ENCODE results near the gene GALNT2. TPM values are rescaled to one million over a fixed set of nuclear protein-coding genes. Genes with fewer than 3 reads are reported as not detected.
A peak's percentile ranks its signal among the peaks of the same experiment; 100 is the strongest.

Gene GALNT2
- total and polyA plus RNA-seq, 2 of the 13 experiments (the other 11 are each of a cell fraction or from before 2014, with no cell fraction given) = 39.3 to 39.6 TPM

GRCh38 chr1:230124186-230125128 lies 57.4 kb downstream of the GALNT2 start:
- H4K20me1 ChIP-seq (ENCODE audit: insufficient read depth, low read length) = no peaks in the 10 kb centered on the region
- no peaks in the 10 kb centered on the region for H3K9me3 ChIP-seq (ENCODE audit: low read length)
- H3K4me3 ChIP-seq (replicated peaks in 1 of 3; ENCODE audit: insufficient read depth in 1 of 3, low read depth in 2 of 3, low read length in 3 of 3) = no peak overlapping the region
- CTCF ChIA-PET (ENCODE audit: low intra/inter-chr PET ratio, low total read pairs) = no interaction called here
- no TSS peak for BruUV-seq (replicated peaks)
- peak overlapping the region; percentile 36 for H3K4me2 ChIP-seq (ENCODE audit: low read depth, low read length)
- no peak for TF ChIP-seq ZNF496 (CRISPR knock-in tag; IDR thresholded peaks at IDR 0.05; ENCODE audit: insufficient replicate concordance)
- TF ChIP-seq, protein P1, sequence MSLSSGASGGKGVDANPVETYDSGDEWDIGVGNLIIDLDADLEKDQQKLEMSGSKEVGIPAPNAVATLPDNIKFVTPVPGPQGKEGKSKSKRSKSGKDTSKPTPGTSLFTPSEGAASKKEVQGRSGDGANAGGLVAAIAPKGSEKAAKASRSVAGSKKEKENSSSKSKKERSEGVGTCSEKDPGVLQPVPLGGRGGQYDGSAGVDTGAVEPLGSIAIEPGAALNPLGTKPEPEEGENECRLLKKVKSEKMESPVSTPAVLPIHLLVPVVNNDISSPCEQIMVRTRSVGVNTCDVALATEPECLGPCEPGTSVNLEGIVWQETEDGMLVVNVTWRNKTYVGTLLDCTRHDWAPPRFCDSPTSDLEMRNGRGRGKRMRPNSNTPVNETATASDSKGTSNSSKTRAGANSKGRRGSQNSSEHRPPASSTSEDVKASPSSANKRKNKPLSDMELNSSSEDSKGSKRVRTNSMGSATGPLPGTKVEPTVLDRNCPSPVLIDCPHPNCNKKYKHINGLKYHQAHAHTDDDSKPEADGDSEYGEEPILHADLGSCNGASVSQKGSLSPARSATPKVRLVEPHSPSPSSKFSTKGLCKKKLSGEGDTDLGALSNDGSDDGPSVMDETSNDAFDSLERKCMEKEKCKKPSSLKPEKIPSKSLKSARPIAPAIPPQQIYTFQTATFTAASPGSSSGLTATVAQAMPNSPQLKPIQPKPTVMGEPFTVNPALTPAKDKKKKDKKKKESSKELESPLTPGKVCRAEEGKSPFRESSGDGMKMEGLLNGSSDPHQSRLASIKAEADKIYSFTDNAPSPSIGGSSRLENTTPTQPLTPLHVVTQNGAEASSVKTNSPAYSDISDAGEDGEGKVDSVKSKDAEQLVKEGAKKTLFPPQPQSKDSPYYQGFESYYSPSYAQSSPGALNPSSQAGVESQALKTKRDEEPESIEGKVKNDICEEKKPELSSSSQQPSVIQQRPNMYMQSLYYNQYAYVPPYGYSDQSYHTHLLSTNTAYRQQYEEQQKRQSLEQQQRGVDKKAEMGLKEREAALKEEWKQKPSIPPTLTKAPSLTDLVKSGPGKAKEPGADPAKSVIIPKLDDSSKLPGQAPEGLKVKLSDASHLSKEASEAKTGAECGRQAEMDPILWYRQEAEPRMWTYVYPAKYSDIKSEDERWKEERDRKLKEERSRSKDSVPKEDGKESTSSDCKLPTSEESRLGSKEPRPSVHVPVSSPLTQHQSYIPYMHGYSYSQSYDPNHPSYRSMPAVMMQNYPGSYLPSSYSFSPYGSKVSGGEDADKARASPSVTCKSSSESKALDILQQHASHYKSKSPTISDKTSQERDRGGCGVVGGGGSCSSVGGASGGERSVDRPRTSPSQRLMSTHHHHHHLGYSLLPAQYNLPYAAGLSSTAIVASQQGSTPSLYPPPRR (CRISPR knock-in tag; IDR thresholded peaks at IDR 0.05; ENCODE audit: borderline replicate concordance) = no peak
- peak; percentile 4; the same call in 1 of the 2 replicates for TF ChIP-seq RARA (CRISPR knock-in tag; IDR thresholded peaks at IDR 0.05)
- TF ChIP-seq NCOR1 (IDR thresholded peaks at IDR 0.05; ENCODE audit: borderline replicate concordance, low read length) = 0 out of 2 replicates have a peak, but pooled peaks have one; percentile 46
- TF ChIP-seq, protein P2, sequence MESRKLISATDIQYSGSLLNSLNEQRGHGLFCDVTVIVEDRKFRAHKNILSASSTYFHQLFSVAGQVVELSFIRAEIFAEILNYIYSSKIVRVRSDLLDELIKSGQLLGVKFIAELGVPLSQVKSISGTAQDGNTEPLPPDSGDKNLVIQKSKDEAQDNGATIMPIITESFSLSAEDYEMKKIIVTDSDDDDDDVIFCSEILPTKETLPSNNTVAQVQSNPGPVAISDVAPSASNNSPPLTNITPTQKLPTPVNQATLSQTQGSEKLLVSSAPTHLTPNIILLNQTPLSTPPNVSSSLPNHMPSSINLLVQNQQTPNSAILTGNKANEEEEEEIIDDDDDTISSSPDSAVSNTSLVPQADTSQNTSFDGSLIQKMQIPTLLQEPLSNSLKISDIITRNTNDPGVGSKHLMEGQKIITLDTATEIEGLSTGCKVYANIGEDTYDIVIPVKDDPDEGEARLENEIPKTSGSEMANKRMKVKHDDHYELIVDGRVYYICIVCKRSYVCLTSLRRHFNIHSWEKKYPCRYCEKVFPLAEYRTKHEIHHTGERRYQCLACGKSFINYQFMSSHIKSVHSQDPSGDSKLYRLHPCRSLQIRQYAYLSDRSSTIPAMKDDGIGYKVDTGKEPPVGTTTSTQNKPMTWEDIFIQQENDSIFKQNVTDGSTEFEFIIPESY (CRISPR knock-in tag; IDR thresholded peaks at IDR 0.05) = peak; percentile 65; the same call in 1 of the 2 replicates
- peak; percentile 40 for TF ChIP-seq PBX2 (CRISPR knock-in tag; IDR thresholded peaks at IDR 0.05)
- 0 out of 2 replicates have a peak, but pooled peaks have one; percentile 1 for TF ChIP-seq HMG20A (CRISPR knock-in tag; IDR thresholded peaks at IDR 0.05; ENCODE audit: borderline replicate concordance)
- TF ChIP-seq CEBPB (IDR thresholded peaks at IDR 0.05; ENCODE audit: borderline replicate concordance, low read depth, low read length) = peak; percentile 78
- no peak for TF ChIP-seq NR2C2 (CRISPR knock-in tag; IDR thresholded peaks at IDR 0.05; ENCODE audit: borderline replicate concordance)
- no peak for TF ChIP-seq SOX6 (IDR thresholded peaks at IDR 0.05)
- 0 out of 2 replicates have a peak, but pooled peaks have one; percentile 28 for TF ChIP-seq SOX6 (CRISPR knock-in tag; IDR thresholded peaks at IDR 0.05)
- peak; percentile 7; the same call in 1 of the 2 replicates for TF ChIP-seq HNF4A (CRISPR knock-in tag; IDR thresholded peaks at IDR 0.05)
- TF ChIP-seq ZNF317 (CRISPR knock-in tag; IDR thresholded peaks at IDR 0.05) = peak; percentile 95; the same call in 1 of the 2 replicates
- 96% methylated on average over 8 of the region's 9 CpGs for WGBS (ENCODE audit: low lambda C conversion rate)
- H3K27ac ChIP-seq (ENCODE audit: extremely low read length, insufficient read depth, low read length) = peak overlapping the region; percentile 48
- no peak overlapping the region for H3K9ac ChIP-seq (ENCODE audit: insufficient read depth, low read depth, low read length)
- H2AFZ ChIP-seq (ENCODE audit: low read length) = no peak overlapping the region
- H3K79me2 ChIP-seq (ENCODE audit: insufficient read depth, low read length) = peaks cover 43% of the 10 kb centered on the region
- intact Hi-C loops (cut with micrococcal nuclease; ENCODE audit: unreplicated experiment) = loop anchor here (5.0 kb wide), 1 partner anchor 57 kb away; the partner anchor contains the start of gene GALNT2
- H3K36me3 ChIP-seq (replicated peaks in 1 of 2; ENCODE audit: control insufficient read depth in 1 of 2, insufficient read depth in 2 of 2, low read length in 2 of 2) = no peaks in the 10 kb centered on the region
- H3K4me1 ChIP-seq (ENCODE audit: insufficient read depth, low read length) = peaks cover 49% of the 10 kb centered on the region
- POLR2A ChIA-PET = interaction anchor here (1.4 to 1.6 kb wide), 2 partner anchors 19 to 34 kb away, joined by 4 to 5 read pairs; no protein-coding TSS in a partner anchor
- in situ Hi-C loops (cut with HindIII; ENCODE audit: extremely low pct_ligation_motif_present, low pct_unique_long_range_greater_than_20kb) = no loop called here
- no peak for DNase-seq (ENCODE audit: low spot score)
- ATAC-seq = no peak
- H3K27me3 ChIP-seq (ENCODE audit: control insufficient read depth in 1 of 2, insufficient read depth in 2 of 2, low read length in 2 of 2) = no peaks in the 10 kb centered on the region
- FAIRE-seq = no peak

Measured in HepG2 (cell line).